ENCODE measurements around the gene UFSP2.

The UFSP2 gene

GRCh38 chr4:185461565-185461964 is 35.8 kb upstream of the UFSP2 start:
- peaks cover 13% of the 10 kb centered on the region for H3K27me3 ChIP-seq (ENCODE audit: insufficient read depth, poor library complexity, severe bottlenecking)
- H3K27ac ChIP-seq (replicated peaks), result no peak overlapping the region
- TF ChIP-seq GABPA (IDR thresholded peaks at IDR 0.05; ENCODE audit: low read depth) (no peak), SPI1 (IDR thresholded peaks at IDR 0.05; ENCODE audit: borderline replicate concordance, low read depth) (no peak), POLR2AphosphoS5 (IDR thresholded peaks at IDR 0.05; ENCODE audit: low read depth) (no peak), REST (IDR thresholded peaks at IDR 0.05; ENCODE audit: insufficient replicate concordance, low read depth) (no peak), CTCF (IDR thresholded peaks at IDR 0.05; ENCODE audit: insufficient read depth, low read length) (no peak)
- no peak for DNase-seq (ENCODE audit: low read depth in 1 of 2, low spot score in 1 of 2)
- no peak overlapping the region for H3K4me3 ChIP-seq (replicated peaks; ENCODE audit: insufficient read depth, low read length)

GRCh38 chr4:185457136-185457535 is 31.4 kb upstream of the UFSP2 start:
- H3K4me3 ChIP-seq (replicated peaks; ENCODE audit: insufficient read depth, low read length), result no peak overlapping the region
- TF ChIP-seq GABPA (IDR thresholded peaks at IDR 0.05; ENCODE audit: low read depth) (no peak), CTCF (IDR thresholded peaks at IDR 0.05; ENCODE audit: insufficient read depth, low read length) (no peak), REST (IDR thresholded peaks at IDR 0.05; ENCODE audit: insufficient replicate concordance, low read depth) (no peak), SPI1 (IDR thresholded peaks at IDR 0.05; ENCODE audit: borderline replicate concordance, low read depth) (no peak), POLR2AphosphoS5 (IDR thresholded peaks at IDR 0.05; ENCODE audit: low read depth) (no peak)
- DNase-seq (ENCODE audit: low read depth in 1 of 2, low spot score in 1 of 2), result no peak
- no peak overlapping the region for H3K27ac ChIP-seq (replicated peaks)
- H3K27me3 ChIP-seq (ENCODE audit: insufficient read depth, poor library complexity, severe bottlenecking), result peaks cover 7% of the 10 kb centered on the region

- H3K27ac ChIP-seq (replicated peaks), result no peak overlapping the region
- DNase-seq (ENCODE audit: low read depth in 1 of 2, low spot score in 1 of 2), result no peak
- TF ChIP-seq POLR2AphosphoS5 (IDR thresholded peaks at IDR 0.05; ENCODE audit: low read depth) (no peak), GABPA (IDR thresholded peaks at IDR 0.05; ENCODE audit: low read depth) (no peak), SPI1 (IDR thresholded peaks at IDR 0.05; ENCODE audit: borderline replicate concordance, low read depth) (no peak), REST (IDR thresholded peaks at IDR 0.05; ENCODE audit: insufficient replicate concordance, low read depth) (no peak), CTCF (IDR thresholded peaks at IDR 0.05; ENCODE audit: insufficient read depth, low read length) (no peak)
- H3K4me3 ChIP-seq (replicated peaks; ENCODE audit: insufficient read depth, low read length), result no peak overlapping the region
- H3K27me3 ChIP-seq (ENCODE audit: insufficient read depth, poor library complexity, severe bottlenecking), result peaks cover 7% of the 10 kb centered on the region
Measured at GRCh38 chr4:185456131-185456530, 30.4 kb upstream of the UFSP2 start.
